ENCODE results near the gene ZKSCAN8. TPM values are rescaled to one million over a fixed set of nuclear protein-coding genes. Genes with fewer than 3 reads are reported as not detected.

ZKSCAN8 gene
- total RNA-seq, 2 experiments from 2014 or later = 16.6 to 22.3 TPM

GRCh38 chr6:28200020-28200419 lies 58.3 kb downstream of the ZKSCAN8 start:
- Histone ChIP-seq H3K9me3 (ENCODE audit: low read length) (0 out of 2 replicates have a peak, but pooled peaks cover 3% of the 10 kb centered on the region), H3K79me2 (ENCODE audit: insufficient read depth, low read depth, low read length) (no peaks in the 10 kb centered on the region), H3K4me1 (ENCODE audit: insufficient read depth, low read length, poor library complexity, severe bottlenecking) (peaks cover 9% of the 10 kb centered on the region), H3K4me3 (ENCODE audit: low read depth, low read length, poor library complexity, severe bottlenecking) (no peak overlapping the region), H2AFZ (ENCODE audit: low read length) (no peak overlapping the region), H3K9me2 (ENCODE audit: insufficient read depth, low read length) (no peaks in the 10 kb centered on the region), H4K20me1 (ENCODE audit: insufficient read depth, low read length) (no peaks in the 10 kb centered on the region), H3K36me3 (ENCODE audit: insufficient read depth, low read length) (no peaks in the 10 kb centered on the region), H3K4me2 (ENCODE audit: low read length) (no peak overlapping the region), H3K27ac (ENCODE audit: low read depth, low read length, poor library complexity, severe bottlenecking) (no peak overlapping the region)
- ChIA-PET CTCF (ENCODE audit: unreplicated experiment) (no interaction called here), POLR2A (no interaction called here)
- TF ChIP-seq, protein P1, sequence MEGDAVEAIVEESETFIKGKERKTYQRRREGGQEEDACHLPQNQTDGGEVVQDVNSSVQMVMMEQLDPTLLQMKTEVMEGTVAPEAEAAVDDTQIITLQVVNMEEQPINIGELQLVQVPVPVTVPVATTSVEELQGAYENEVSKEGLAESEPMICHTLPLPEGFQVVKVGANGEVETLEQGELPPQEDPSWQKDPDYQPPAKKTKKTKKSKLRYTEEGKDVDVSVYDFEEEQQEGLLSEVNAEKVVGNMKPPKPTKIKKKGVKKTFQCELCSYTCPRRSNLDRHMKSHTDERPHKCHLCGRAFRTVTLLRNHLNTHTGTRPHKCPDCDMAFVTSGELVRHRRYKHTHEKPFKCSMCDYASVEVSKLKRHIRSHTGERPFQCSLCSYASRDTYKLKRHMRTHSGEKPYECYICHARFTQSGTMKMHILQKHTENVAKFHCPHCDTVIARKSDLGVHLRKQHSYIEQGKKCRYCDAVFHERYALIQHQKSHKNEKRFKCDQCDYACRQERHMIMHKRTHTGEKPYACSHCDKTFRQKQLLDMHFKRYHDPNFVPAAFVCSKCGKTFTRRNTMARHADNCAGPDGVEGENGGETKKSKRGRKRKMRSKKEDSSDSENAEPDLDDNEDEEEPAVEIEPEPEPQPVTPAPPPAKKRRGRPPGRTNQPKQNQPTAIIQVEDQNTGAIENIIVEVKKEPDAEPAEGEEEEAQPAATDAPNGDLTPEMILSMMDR (conservative IDR thresholded peaks at IDR 0.05; ENCODE audit: low read length) = no peak
- TF ChIP-seq EZH2phosphoT487 (IDR thresholded peaks at IDR 0.05; ENCODE audit: borderline replicate concordance, low read depth, low read length) = no peak
- no peak for DNase-seq (ENCODE audit: low spot score)
- no TSS peak for BruUV-seq (replicated peaks)
- intact Hi-C loops (cut with micrococcal nuclease; ENCODE audit: unreplicated experiment) = no loop called here

DNA sequence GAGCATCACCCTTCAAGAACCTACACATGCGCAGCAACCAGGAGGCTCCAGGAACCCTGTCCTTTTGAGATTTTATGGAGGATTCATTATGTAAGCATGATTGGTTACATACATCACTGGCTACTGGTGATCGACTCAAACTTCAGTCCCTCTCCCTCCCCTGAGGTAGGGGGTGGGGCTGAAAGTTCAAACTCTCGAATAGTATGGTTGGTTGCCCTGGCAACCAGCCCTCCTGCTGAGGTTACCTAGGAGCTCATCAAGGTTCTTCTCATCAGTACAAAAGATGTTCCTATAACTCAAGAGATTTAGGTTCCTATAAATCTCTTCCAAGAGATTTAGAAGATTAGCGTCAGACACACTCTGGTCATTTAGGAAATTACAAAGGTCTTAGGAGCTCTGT lies 61.5 kb downstream of the ZKSCAN8 start:
- CTCF ChIA-PET (ENCODE audit: unreplicated experiment) = no interaction called here
- no TSS peak for BruUV-seq (replicated peaks)

GRCh38 chr6:28205879-28206278 lies 64.2 kb downstream of the ZKSCAN8 start:
- Histone ChIP-seq H3K79me2 (ENCODE audit: insufficient read depth, low read depth, low read length) (no peaks in the 10 kb centered on the region), H3K4me3 (ENCODE audit: low read depth, low read length, poor library complexity, severe bottlenecking) (no peak overlapping the region), H3K4me2 (ENCODE audit: low read length) (no peak overlapping the region), H3K4me1 (ENCODE audit: insufficient read depth, low read length, poor library complexity, severe bottlenecking) (peaks cover 9% of the 10 kb centered on the region), H2AFZ (ENCODE audit: low read length) (no peak overlapping the region), H3K9me3 (ENCODE audit: low read length) (0 out of 2 replicates have a peak, but pooled peaks cover 3% of the 10 kb centered on the region), H3K36me3 (ENCODE audit: insufficient read depth, low read length) (no peaks in the 10 kb centered on the region), H4K20me1 (ENCODE audit: insufficient read depth, low read length) (no peaks in the 10 kb centered on the region), H3K27ac (ENCODE audit: low read depth, low read length, poor library complexity, severe bottlenecking) (no peak overlapping the region), H3K9me2 (ENCODE audit: insufficient read depth, low read length) (no peaks in the 10 kb centered on the region)
- DNase-seq (ENCODE audit: low spot score) = no peak
- no TSS peak for BruUV-seq (replicated peaks)
- TF ChIP-seq, protein P1 (conservative IDR thresholded peaks at IDR 0.05; ENCODE audit: low read length) = no peak
- TF ChIP-seq EZH2phosphoT487 (IDR thresholded peaks at IDR 0.05; ENCODE audit: borderline replicate concordance, low read depth, low read length) = no peak
- ChIA-PET CTCF (ENCODE audit: unreplicated experiment) (no interaction called here), POLR2A (no interaction called here)
- intact Hi-C loops (cut with micrococcal nuclease; ENCODE audit: unreplicated experiment) = no loop called here

More for the DNA sequence above, 61.5 kb downstream of the ZKSCAN8 start:
- no peak for TF ChIP-seq EZH2phosphoT487 (IDR thresholded peaks at IDR 0.05; ENCODE audit: borderline replicate concordance, low read depth, low read length)
- TF ChIP-seq, protein P1 (conservative IDR thresholded peaks at IDR 0.05; ENCODE audit: low read length) = no peak
- POLR2A ChIA-PET = no interaction called here
- Histone ChIP-seq H3K4me1 (ENCODE audit: insufficient read depth, low read length, poor library complexity, severe bottlenecking) (peaks cover 9% of the 10 kb centered on the region), H3K79me2 (ENCODE audit: insufficient read depth, low read depth, low read length) (no peaks in the 10 kb centered on the region), H4K20me1 (ENCODE audit: insufficient read depth, low read length) (no peaks in the 10 kb centered on the region), H3K4me2 (ENCODE audit: low read length) (no peak overlapping the region), H3K27ac (ENCODE audit: low read depth, low read length, poor library complexity, severe bottlenecking) (no peak overlapping the region), H2AFZ (ENCODE audit: low read length) (no peak overlapping the region), H3K36me3 (ENCODE audit: insufficient read depth, low read length) (no peaks in the 10 kb centered on the region), H3K9me3 (ENCODE audit: low read length) (0 out of 2 replicates have a peak, but pooled peaks cover 3% of the 10 kb centered on the region), H3K4me3 (ENCODE audit: low read depth, low read length, poor library complexity, severe bottlenecking) (no peak overlapping the region), H3K9me2 (ENCODE audit: insufficient read depth, low read length) (no peaks in the 10 kb centered on the region)
- intact Hi-C loops (cut with micrococcal nuclease; ENCODE audit: unreplicated experiment) = no loop called here
- no peak for DNase-seq (ENCODE audit: low spot score)

All from OCI-LY7 (cell line).